GM21737 (cell line): Measurements from ENCODE around the gene ARRDC2.
A peak's percentile ranks its signal among the peaks of the same experiment; 100 is the strongest.
"Not testable (repeated sequence)": the region's sequence is repeated elsewhere in the genome, so short reads cannot be mapped to it uniquely, and the experiment has no call there.

Source experiments
- ATAC-seq: cut with Tn5 transposase; IDR thresholded peaks from one replicate; pipeline ENCODE4 v1.9.1; 2021; ENCODE audit warnings: mild to moderate bottlenecking, moderate library complexity; ENCODE audit not compliant: unreplicated experiment

The ARRDC2 gene

DNA sequence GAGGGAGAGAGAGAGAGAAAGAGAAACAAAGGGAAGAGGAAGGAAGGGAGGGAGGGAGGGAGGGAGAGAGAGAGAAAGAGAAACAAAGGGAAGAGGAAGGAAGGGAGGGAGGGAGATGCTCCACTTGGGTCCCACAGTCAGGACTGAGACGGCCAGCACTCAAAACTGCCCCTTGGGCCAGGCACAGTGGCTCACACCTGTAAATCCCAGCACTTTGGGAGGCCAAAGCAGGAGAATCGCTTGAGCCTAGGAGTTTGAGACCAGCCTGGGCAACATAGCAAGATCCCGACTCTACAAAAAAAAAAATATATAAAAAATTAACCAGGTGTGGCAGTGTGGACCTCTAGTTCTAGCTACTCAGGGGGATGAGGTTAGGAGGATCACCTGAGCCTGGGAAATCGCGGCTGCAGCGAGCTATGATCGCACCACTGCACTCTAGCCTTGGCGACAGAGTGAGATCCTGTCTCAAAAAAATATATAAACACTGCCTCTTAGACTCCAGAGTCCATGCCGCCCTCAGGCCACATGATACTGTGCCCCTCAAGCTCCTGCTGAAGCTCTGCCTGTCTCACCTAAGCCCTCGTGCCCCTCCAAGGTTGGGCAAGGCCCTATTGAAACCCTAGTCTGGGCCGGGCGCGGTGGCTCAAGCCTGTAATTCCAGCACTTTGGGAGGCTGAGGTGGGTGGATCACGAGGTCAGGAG is 8.4 kb downstream of the ARRDC2 start:
- no peak for ATAC-seq

DNA sequence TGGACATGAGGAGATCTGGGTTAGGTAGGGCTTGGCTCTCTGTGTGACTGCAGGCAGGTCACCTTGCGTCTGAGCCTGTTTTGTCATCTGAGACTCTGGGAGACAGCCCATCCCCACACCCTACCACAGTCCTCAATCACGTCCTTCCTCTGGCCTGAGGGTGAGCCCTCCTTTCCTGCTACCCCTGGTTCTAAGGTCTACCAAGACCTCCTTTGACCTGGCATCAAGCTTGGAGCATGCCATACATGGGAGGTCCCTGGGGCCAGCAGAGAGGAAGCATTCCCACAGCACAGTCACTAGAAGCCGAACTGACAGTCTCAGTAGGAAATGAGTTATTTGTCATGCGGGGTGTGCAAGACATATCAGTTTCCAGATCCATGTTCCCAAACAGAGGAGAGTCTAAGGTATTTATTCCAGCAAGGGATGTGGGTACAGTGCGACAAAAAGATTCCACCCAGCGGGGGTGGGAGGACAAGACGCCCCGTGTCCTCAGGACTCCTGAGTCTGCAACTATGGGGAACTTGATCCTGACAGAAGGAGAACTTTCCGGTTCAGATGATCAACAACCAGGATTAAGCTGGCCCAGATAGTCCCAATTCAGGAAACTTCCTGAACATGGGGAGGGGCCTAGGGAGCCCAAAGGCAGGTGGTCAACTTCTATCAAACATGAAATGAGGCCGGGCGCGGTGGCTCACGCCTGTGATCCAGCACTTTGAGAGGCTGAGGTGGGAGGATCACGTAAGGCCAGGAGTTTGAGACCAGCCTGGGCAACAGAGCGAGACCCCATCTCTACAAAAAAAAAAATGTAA is 9.5 kb downstream of the ARRDC2 start:
- ATAC-seq, result no peak

DNA sequence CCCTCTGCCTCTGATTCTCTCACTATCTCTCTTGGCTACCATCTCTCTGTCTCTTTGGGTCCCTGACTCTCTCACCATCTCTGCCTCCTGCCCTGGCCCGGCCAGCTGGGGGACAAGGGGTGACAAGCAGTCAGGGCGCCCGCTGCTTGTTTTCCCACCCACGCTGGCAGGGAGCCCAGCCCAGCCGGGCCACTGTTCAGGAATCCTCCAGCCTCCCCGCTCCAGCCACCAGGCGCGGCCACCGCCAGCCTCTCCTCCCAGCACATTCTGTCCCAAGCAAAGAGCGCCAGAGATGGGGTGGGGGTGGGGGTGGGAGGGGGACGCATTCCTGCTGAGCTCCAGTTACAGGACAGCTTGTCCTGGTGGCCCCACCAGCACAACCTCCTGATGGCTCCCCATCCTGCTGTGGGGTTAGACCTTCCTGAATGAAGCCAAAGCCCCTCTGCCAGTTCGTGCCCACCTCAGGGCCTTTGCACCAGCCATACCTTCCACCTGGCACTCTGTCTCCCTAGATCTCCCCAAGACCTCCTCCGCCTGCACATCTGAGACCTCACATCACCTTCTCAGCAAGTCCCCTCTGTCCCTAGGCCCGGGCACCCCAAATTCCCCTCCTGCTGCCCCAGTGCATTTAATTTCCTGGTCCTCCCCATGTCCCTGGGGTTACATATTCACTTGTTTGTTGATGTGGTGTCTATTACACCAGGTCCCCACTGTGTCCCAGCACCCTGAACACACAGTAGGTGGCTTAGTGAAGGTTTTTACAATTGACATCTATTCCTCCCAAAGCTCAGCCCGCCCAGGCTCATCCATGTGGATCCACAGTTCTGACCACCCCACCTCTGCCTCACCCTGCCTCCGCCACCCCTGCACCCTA is 12.5 kb downstream of the ARRDC2 start:
- ATAC-seq, result no peak

DNA sequence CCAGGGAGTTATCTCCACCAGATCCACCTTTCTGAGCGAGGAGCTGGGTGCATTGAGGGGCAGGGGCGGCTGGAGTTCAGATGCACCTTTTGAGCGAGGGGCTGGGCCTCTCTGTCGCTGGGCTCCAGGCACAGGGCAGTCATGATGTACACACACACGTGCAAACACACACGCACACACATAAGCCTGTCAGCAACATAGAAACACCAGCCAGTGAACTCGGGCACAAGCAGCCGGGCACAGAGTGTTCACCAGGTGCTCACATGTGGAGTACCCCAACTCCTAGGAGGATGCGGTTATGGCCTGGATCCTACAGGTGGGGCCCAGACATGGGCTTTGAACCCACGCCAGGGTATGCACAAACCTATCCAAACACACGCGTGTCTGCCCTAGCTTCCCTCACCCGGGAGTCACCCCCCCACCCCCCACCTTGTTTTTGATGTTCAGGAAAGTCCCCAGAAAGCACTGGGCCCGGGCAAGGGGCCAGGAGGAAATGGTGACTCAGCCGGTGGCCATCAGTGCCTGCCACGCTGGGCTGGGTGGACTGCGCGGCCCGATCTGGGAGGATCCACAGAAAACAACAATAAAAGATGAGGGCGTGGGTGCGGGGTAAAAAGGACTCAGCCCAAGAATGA is 13.3 kb downstream of the ARRDC2 start:
- no peak for ATAC-seq

DNA sequence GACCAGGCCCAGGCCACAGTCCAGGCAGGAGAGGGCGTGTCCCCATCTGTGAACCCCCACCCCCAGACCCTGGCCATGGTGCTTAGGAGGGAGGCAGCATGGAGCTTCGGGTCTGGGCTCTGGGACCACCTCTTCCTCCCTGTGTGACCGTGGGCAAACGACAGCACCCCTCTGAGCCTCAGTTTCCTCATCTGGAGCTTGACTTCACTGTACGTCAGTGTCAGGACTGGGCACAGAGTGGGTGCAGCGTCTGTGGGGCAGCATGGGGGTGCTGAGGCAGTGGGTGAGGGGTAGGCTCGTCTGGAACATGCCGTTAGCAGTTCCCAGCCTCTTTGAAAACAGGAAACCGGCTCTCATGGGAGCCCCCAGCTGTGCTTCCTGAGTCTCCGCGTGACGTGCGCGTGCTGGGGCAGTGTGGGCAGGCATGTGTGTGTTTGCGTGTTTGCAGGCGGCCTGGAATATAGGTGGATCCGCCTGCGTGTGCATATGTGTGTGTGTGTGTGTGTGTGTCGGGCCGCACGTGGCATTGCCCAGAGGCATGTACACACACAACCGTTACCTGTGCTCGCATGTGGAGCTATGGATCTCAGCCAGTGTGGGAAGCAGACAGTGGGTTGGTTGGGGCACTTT is 15.8 kb downstream of the ARRDC2 start:
- ATAC-seq, result no peak

DNA sequence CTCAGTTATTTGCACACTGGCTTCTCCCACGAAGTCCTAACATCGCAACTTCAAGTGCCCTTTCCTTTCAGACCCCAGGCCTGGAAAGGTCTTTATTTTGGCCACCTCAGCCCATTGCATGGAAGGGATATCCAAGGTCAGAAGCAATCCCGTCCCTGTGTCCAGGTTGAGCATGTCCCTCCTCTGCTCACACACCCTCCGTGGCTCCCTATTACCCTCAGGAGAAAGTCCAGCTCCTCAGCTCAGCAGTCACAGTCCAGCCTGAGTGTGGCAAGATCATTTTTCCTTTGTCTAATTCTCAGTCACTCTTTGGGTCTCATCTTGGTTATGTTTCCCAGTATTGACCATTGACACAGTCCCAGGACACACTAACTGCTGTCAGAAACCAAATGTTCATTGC is 19.2 kb downstream of the ARRDC2 start:
- ATAC-seq, result no peak

DNA sequence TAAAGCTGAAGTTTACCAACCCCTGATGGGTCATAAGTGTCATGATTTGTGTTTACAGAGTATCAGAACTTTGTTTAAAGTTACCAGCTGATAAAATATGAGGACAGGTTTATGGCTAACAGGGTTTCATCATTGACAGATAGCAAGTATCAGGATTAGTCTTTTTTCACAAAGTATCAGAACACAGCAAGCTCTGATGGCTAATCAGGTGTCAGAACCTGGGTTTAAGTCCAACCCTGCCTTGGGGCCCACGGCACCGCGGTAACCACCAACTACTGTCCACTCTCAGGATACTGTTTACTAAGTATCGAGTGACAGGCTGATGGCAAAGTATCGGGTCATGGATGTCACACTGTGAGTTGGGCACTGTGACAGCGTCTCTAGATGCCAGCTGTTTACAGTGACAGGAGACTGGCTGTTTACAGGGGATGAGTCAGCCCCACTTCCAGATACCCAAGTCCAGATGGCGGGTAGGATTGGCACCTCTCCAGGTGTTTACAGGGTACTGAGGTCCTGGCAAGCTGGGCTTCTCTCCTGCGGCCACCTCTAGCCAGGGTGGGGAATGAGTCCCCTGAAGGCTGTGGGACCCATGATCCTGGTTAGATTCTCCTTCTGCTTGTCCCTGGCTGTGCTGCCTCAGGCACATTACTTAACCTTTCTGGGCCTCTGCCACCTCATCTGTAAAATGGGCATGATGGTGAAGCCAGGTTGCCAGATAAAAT is 21.8 kb downstream of the ARRDC2 start:
- ATAC-seq, result no peak

DNA sequence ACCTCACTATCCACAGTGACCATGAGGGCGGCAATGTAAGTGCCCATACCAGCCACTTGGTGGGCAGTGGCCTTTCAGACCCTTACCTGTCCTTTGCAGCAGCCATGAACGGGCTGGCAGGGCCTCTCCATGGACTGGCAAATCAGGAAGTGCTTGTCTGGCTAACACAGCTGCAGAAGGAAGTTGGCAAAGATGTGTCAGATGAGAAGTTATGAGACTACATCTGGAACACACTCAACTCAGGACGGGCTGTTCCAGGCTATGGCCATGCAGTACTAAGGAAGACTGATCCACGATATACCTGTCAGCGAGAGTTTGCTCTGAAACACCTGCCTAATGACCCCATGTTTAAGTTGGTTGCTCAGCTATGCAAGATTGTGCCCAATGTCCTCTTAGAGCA is 23.4 kb downstream of the ARRDC2 start:
- ATAC-seq, result not testable (repeated sequence)

DNA sequence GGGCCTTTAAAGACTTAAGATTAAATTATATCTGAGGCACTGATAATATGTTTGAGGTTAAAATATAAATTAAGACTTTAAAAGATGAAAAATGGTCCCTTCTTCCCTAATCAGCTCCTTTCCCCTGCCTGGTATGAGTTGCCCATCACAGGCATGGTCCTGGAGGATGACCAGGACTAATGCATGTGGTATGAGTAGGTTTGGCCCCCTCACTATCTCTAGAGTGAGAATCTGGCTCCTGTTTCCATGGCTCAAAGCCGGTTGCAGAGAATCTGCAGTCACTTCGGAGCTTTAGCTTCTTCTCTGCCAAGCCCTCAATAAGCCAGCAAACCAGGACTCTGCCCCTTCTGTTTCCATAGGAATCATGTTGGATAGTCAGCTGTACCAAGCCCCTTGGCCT is 24.1 kb downstream of the ARRDC2 start:
- ATAC-seq, result not testable (repeated sequence)

DNA sequence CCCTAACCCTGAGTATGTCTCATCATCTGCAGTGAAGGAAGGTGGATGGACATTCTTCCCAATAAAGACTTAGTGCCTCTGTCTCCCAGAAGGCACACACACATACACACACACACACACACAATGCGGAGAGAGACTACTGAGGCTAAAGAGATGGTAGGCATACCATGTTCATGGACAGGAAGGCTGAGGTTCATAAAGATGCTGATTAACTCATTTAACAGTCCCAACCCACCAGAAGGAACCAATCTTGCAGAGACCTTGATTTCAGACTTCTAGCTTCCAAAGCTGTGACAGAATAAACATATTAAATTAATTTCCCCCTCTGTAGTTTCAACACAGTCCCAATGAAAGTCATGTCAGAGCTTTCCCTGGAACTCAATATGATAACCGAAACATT is 33.1 kb downstream of the ARRDC2 start:
- no peak for ATAC-seq

DNA sequence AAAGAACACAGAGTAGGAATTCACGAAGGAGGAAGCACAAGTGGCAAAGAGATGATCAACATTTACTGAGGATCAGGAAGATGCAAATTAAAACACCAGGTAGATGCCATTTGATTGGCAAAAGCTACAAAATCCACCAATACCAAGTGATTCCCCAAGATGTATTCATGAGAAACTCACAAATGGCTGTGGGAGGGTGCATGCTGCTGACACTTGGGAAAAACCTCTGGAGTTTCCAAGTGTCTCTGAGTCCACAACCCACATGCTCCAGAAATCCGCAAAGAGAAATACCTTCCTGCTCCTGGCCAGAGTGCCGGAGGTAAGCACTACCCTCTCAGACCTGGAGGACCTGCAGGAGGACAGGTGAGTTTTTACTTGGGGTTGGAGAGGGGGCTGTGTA is 35.7 kb downstream of the ARRDC2 start:
- ATAC-seq, result no peak

DNA sequence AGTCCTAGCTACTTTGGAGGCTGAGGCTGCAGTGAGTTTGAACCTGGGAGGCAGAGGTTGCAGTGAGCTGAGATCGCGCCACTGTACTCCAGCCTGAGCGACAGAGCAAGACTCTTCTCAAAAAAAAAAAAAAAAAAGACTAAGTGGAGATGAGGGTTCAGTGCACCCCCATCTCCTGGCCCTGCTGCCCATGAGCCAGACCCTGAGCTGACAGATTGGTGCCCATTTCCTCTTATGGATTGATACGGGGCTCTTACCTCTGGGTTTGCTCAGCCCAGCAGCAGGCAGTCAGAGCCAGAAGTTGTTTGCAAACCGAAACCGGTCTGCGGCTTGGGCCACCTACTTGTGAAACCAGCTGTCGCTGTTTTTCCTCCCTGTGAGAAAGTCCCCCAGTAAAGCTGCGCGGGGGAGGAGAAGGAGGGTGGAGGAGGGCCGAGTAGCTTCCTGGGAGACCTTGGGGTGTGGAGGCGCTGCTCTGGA is 36.9 kb downstream of the ARRDC2 start:
- peak; percentile 89 for ATAC-seq

DNA sequence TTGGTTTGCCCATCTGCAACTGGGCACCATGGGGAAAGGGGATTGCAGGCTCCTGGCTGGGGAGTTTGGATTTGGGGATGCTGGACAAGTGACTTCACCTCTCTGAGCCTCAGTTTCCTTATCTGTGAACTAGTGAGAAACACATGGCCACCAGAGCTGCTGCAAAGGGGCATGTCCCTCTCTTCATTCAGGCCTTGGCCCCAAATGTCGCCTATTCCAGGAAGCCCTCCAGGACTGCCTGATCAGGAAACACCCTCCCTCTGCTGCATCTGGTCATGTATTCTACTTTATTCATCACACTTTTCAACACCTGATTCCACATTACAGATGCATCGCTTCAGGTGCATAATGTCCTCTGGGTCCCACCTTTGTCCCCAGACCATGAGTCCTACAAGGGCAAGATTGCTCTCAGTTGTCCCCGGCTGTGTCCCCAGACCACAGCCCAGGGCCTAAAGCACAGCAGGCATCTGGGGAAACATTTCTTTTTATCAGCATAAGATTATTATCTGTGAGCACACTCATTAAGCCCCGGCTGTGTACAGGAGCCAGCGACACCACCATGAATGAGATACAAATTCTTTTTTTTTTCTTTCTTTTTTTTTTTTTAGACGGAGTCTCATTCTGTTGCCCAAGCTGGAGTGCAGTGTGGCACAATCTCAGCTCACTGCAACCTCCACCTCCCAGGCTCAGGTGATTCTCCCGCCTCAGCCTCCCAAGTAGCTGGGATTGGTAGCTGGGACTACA is 37.5 kb downstream of the ARRDC2 start:
- ATAC-seq, result no peak

DNA sequence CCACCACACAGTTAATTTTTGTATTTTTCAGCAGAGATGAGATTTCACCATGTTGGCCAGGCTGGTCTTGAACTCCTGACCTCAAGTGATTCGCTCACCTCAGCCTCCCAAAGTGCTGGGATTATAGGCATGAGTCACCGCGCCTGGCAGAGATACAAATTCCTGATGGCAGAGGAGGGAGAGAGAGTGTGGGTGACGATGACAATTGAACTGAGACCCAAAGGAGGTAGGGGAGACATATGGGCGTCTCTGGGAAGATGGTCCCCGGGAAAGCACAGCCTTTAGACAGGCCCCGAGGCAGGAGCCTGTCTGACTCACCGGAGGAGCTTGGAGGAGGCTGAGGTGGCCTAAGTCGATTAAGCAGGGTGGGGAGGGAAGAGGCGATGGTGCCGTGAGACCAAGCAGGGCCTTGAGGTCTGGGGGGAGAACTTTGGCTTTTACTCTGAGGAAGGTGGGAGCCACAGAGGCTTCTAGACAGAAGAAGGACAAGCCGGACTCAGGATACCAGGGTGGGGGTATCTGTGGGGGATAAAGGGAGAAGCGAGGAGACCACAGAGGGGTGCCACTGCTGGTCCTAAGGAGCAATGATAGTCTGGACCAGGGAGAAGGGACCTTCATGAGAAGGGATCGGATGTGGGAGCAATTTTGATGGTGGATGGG is 38.2 kb downstream of the ARRDC2 start:
- ATAC-seq, result no peak

DNA sequence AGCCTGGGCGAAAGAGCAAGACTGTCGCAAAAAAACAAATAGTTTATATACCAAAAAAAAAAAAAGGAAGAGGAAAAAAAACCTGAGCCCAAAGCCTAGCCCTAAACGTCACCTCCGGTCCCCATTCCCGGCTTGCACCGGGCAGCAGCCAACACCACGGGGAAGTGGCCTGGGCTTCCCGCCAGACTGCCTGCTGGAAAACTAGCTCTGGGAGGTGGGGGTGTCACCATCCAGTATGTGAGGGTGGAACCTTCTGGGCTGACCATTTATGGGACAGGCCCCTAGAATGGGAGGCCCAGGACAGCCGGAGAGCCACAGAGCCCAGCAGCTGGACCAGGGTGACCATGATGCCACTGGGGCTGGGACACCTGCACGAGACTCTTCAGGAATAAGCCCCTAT is 41.4 kb downstream of the ARRDC2 start:
- no peak for ATAC-seq

DNA sequence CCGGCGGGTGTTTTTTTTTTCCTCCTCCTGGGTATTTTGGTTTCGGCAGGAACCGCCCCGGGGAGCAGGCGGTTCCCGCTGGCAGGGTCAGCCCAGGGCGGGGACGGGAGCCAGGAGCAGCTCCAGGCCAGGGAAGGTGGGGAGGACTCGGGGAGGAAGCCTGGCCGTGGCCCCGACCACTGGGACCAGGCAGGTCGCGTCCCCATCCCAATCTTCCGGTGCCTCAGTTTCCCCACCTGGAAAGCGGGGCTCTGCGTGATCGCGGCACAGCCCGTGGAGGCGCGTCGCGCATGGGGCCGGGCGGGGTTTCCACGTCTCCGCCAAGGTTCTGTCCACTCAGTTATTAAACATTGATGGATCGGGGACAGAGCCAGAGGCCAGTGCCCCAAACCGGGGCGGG is 43.9 kb downstream of the ARRDC2 start:
- ATAC-seq, result no peak

DNA sequence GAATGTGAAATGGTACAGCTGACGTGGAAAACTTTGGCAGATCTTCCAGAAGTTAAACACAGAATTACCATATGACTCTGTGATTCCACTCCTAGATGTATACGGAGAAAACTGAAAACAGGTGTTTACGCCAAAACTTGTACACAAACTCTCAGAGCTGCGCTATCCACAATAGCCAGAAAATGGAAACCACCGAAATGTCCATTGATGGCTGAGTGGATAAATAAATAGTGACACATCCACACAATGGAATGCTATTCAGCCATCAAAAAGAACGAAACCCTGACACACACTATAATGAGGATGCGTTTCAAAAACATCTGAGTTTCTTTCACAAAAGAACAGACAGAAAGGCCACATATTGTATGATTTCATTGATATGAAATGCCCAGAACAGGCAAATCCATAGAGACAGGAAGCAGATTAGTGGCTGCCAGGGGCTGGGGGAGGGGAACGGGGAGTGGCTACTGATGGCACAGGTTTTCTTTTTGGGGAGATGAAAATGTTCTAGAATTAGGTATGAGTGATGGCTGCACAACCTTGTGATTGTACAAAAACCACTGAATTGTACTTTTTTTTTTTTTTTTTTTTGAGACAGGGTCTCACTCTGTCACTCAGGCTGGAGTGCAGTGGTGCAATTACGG is 45.7 kb downstream of the ARRDC2 start:
- ATAC-seq, result no peak

DNA sequence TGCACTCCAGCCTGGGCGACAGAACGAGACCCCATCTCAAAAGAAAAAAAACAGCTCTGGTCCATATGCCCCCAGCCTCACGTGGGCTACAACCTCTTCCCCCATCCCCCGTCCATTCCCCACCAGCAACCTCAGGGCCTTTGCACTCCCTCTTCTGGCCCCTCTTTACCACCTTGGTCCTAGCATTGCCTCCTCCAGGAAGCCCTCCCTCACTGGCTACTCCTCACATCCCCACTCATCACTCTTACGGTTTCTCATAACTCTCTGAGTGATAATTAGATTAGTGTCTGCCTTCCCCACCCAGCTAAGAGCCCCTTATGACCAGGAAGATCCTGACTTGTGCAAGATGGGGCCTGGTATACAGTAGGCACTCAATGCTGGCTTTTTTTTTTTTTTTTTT is 48.0 kb downstream of the ARRDC2 start:
- ATAC-seq, result no peak
